ENCODE measurements around the gene DKK3. TPM values are rescaled to one million over a fixed set of nuclear protein-coding genes. Genes with fewer than 3 reads are reported as not detected.

DKK3 gene
- total RNA-seq, 1 experiment from 2014 or later, result 14.6 TPM

DNA sequence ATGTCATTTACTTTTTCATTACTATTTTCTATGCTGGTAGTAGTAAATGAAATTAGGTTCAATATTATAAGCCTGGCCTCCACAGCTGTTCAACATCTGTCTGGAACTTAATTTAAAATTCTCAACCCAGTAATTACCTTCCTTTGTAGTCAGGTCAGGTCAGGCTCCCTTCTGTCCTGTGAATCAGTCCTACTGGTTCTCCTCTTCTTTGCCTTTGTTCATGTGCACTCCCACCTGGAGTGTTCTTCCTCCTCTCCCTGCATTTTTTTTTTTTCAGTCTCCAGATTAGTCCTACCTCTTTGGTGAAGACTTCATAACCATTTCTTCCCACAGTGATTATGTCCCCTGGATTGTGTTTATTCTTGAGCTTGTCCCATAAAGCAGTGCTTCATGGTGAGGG lies 67.9 kb downstream of the DKK3 start:
- Mint-ChIP-seq H3K36me3 (ENCODE audit: insufficient read depth, unreplicated experiment) (peaks cover 17% of the 10 kb centered on the region), H3K4me3 (ENCODE audit: low read depth, unreplicated experiment) (no peak overlapping the region), H3K27ac (ENCODE audit: unreplicated experiment) (no peak overlapping the region), H3K4me1 (ENCODE audit: low read depth, unreplicated experiment) (no peaks in the 10 kb centered on the region), H3K9me3 (ENCODE audit: low read depth, unreplicated experiment) (no peaks in the 10 kb centered on the region), H3K27me3 (ENCODE audit: unreplicated experiment) (no peaks in the 10 kb centered on the region)
- DNase-seq, result no peak
- intact Hi-C loops (cut with micrococcal nuclease; ENCODE audit: unreplicated experiment), result loop anchor here (5.0 kb wide), 1 partner anchor 33 kb away; no protein-coding TSS in a partner anchor
- BruUV-seq (replicated peaks), result no TSS peak
- CTCF ChIA-PET, result no interaction called here
- TF ChIP-seq, protein P1, sequence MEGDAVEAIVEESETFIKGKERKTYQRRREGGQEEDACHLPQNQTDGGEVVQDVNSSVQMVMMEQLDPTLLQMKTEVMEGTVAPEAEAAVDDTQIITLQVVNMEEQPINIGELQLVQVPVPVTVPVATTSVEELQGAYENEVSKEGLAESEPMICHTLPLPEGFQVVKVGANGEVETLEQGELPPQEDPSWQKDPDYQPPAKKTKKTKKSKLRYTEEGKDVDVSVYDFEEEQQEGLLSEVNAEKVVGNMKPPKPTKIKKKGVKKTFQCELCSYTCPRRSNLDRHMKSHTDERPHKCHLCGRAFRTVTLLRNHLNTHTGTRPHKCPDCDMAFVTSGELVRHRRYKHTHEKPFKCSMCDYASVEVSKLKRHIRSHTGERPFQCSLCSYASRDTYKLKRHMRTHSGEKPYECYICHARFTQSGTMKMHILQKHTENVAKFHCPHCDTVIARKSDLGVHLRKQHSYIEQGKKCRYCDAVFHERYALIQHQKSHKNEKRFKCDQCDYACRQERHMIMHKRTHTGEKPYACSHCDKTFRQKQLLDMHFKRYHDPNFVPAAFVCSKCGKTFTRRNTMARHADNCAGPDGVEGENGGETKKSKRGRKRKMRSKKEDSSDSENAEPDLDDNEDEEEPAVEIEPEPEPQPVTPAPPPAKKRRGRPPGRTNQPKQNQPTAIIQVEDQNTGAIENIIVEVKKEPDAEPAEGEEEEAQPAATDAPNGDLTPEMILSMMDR (IDR thresholded peaks at IDR 0.05; ENCODE audit: unreplicated experiment), result no peak

DNA sequence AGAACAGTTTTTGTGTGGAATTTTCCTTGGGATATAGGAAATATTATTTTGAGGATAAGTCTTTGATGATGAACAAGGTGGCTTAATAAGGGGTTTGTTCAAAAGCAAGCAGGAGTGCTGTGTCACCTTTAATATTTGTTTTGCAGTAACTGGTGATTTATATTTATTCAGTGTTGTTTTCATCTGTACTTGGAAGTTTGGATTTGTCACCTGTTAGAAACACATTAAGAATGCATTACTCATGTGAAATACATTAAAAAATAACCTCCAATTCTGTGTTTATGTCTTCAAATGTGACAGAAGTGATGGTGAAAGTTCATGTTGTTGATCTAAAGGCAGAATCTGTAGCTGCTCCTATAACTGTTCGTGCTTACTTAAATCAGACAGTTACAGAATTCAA lies 70.5 kb downstream of the DKK3 start:
- TF ChIP-seq, protein P1 (IDR thresholded peaks at IDR 0.05; ENCODE audit: unreplicated experiment), result no peak
- H3K27me3 Mint-ChIP-seq (ENCODE audit: unreplicated experiment), result no peaks in the 10 kb centered on the region
- no peaks in the 10 kb centered on the region for H3K4me1 Mint-ChIP-seq (ENCODE audit: low read depth, unreplicated experiment)
- H3K4me3 Mint-ChIP-seq (ENCODE audit: low read depth, unreplicated experiment), result no peak overlapping the region
- no peaks in the 10 kb centered on the region for H3K9me3 Mint-ChIP-seq (ENCODE audit: low read depth, unreplicated experiment)
- CTCF ChIA-PET, result no interaction called here
- intact Hi-C loops (cut with micrococcal nuclease; ENCODE audit: unreplicated experiment), result no loop called here
- DNase-seq, result no peak
- no TSS peak for BruUV-seq (replicated peaks)
- H3K27ac Mint-ChIP-seq (ENCODE audit: unreplicated experiment), result no peak overlapping the region
- peaks cover 20% of the 10 kb centered on the region for H3K36me3 Mint-ChIP-seq (ENCODE audit: insufficient read depth, unreplicated experiment)

DNA sequence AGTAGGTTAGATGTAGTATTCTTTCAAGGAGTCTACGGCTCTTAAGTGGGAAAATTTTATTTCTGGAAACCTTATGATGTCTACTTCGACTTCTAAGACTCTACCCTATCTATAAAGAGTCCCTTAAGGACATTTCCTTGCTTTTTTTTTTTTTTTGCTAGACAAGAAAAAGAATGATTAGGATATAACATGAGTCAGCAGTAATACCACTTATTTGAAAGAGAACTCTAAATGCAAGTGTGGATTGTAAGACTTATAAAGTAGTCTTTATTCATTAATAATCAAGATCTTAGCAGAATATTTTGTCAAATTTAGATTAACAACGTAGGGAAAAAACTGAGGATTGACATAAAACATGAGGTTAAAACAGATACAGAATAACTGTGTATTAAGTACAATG lies 71.0 kb downstream of the DKK3 start:
- CTCF ChIA-PET, result no interaction called here
- Mint-ChIP-seq H3K27ac (ENCODE audit: unreplicated experiment) (no peak overlapping the region), H3K9me3 (ENCODE audit: low read depth, unreplicated experiment) (no peaks in the 10 kb centered on the region), H3K4me1 (ENCODE audit: low read depth, unreplicated experiment) (no peaks in the 10 kb centered on the region), H3K36me3 (ENCODE audit: insufficient read depth, unreplicated experiment) (peaks cover 15% of the 10 kb centered on the region), H3K27me3 (ENCODE audit: unreplicated experiment) (no peaks in the 10 kb centered on the region), H3K4me3 (ENCODE audit: low read depth, unreplicated experiment) (no peak overlapping the region)
- intact Hi-C loops (cut with micrococcal nuclease; ENCODE audit: unreplicated experiment), result no loop called here
- BruUV-seq (replicated peaks), result no TSS peak
- DNase-seq, result no peak
- TF ChIP-seq, protein P1 (IDR thresholded peaks at IDR 0.05; ENCODE audit: unreplicated experiment), result no peak

DNA sequence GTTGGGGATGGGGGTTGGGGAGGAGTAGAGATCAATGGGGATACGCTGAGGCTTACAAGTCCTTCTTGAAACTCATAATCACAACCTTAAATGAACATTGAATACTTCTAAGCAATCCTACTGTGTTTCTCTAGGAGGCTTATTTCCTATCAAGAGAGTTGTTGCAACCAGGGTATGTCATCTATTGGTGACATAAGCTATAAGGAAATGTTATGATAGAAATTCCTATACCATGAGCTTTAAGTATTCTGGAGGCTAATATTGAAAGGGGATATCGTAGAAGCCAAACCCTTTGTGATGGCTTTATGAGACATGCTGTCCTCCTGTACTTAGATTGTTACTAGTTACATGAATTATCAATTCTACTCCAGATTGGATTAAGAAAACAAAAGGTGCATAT lies 72.9 kb downstream of the DKK3 start:
- H3K4me1 Mint-ChIP-seq (ENCODE audit: low read depth, unreplicated experiment), result no peaks in the 10 kb centered on the region
- no peak overlapping the region for H3K27ac Mint-ChIP-seq (ENCODE audit: unreplicated experiment)
- TF ChIP-seq, protein P1 (IDR thresholded peaks at IDR 0.05; ENCODE audit: unreplicated experiment), result no peak
- no peak for DNase-seq
- intact Hi-C loops (cut with micrococcal nuclease; ENCODE audit: unreplicated experiment), result no loop called here
- no peak overlapping the region for H3K4me3 Mint-ChIP-seq (ENCODE audit: low read depth, unreplicated experiment)
- no peaks in the 10 kb centered on the region for H3K9me3 Mint-ChIP-seq (ENCODE audit: low read depth, unreplicated experiment)
- CTCF ChIA-PET, result no interaction called here
- H3K36me3 Mint-ChIP-seq (ENCODE audit: insufficient read depth, unreplicated experiment), result peaks cover 11% of the 10 kb centered on the region
- no peaks in the 10 kb centered on the region for H3K27me3 Mint-ChIP-seq (ENCODE audit: unreplicated experiment)
- no TSS peak for BruUV-seq (replicated peaks)

Data from Calu3 (cell line).